GM18873 (cell line): ENCODE measurements around the gene TBPL1.

Experiments
- ATAC-seq: cut with Tn5 transposase; IDR thresholded peaks from one replicate; pipeline ENCODE4 v1.9.1; 2021; ENCODE audit warnings: mild to moderate bottlenecking, moderate library complexity, moderate number of reproducible peaks; ENCODE audit not compliant: unreplicated experiment, low FRiP score

Gene TBPL1

DNA sequence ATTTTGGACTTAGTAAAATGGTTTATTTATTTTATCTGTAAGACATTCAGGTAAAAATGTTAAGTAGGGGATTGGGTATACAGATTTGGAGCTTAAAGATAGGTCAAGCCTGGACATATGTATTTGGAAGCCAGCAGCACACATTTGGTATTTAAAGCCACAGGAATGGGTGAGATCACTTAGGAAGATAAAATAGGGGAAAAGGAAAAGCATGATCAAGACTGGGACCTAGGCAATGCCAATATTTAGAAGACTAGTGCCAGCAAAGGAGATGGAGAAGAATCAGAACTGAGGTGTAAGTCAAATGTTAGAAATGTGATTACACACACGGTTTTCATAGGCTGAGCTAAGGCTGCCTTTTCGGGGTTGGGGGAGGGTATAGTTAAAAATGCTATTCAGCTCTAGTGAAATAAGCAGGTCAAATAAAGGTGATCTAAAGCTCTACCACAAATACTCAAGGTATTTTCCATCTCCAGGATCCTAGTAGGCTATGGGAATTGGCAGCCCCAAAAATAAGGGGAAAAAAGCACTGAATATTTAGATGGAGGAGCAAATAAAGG is 78.8 kb downstream of the TBPL1 start:
- ATAC-seq = no peak

DNA sequence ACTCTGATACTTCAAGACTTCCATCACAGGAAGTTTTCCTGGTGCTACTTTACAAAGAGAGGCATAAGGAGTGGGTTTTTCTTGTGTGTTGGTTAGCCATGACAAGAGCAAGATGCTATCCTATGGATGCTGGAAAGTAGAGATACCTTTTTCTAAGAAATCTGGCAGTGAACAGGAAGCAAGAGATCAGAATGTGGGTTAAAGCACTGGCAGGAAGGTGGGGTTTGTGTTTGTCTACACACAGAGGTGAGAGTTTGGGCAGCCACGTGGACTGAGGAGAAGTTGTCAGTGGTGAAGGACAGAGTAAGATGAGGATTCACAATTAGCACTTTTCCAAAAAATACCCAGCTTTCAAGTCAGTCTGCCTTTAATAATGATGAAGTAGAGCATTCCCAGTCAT is 81.5 kb downstream of the TBPL1 start:
- no peak for ATAC-seq

DNA sequence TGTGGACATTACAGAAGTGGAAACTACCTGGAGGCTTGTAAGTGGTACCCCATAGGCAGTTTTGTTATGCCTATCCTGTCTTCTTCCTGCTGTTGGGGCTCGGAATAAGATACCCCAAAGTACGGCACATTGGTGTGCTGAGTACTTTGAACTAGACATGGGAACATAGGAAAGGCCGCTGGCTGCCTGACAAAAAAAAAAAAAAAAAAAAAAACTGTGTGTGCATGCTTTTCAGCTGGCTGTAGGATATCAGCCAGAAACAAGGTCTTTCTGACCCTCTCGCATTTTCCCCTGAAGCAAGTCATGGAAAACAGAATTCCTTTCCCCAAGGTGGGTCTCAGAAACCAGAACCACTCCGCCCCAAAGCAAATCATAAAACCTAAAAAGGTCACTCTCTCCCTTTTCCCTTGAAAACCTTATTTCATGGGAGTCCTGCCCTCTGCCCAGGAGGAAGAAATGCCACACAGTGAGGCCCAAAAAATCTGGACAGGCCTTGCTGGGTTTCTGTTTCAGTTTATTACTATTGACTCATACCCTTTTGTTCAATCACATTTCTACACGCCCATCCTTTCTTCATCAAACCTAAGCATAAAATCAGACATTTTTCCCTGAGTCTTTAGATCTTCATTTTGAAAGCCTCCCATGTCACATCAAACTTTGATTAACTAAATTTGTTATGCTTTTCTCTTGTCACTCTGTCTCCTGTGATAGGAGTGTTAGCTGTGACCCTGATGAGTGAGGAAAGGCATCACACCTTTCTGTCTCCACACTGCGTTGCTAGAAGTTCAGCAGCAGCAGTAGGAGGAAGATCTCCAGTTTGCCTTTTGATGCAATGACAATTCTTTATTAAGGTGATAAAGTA is 82.2 kb downstream of the TBPL1 start:
- no peak for ATAC-seq

DNA sequence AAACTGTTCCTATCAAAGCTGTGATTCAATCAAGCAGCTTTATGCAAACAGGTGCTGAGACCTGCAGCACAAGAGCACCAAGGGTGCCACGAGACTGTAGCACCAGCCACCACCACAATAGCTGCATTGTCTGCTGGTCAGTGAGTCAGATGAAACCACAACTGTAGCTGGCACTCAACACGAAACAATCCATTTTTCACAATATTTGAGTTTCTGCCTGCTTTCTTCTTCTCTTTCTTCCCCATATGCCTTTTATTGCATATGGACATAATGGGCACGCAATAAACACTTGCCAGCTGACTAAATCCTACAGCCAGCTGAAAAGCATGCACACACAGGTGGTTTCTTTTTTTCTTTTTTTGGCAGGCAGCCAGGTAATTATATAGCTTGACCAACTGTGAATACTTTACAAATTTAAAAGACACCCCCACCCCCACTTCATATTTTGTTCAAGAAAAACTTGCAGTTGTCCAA is 82.8 kb downstream of the TBPL1 start:
- no peak for ATAC-seq

DNA sequence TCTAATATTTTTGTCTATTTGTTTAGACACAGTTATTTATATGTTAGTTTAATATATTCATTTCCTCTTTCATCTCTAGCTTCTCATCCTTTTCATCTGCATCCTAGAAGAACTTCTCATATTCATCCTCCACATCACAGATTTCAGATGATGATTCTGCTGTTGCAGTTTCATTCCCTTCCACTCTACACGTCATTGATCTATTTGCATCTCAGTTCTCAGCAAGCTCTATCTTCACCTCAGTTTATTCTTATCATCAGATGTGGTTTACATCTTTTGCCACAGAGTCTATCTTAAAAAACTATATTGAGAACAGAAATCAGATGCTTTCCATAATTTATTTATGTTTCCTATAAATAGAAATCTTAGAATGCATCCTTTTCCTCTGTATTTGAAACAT is 86.1 kb downstream of the TBPL1 start:
- no peak for ATAC-seq
